ENCODE data around the gene ACTA1.
A peak's percentile ranks its signal among the peaks of the same experiment; 100 is the strongest.
"Not testable (repeated sequence)": the region's sequence is repeated elsewhere in the genome, so short reads cannot be mapped to it uniquely, and the experiment has no call there.

The ACTA1 gene

GRCh38 chr1:229434005-229434640 is at the start of gene ACTA1:
Gene ACTA1, minus strand, starts transcription at chr1:229434094. Its CDS starts 979 bp downstream, at chr1:229433115.
- peak within 1 kb of the TSS; percentile 66 for H3K4me3 ChIP-seq (ENCODE audit: low read depth, low read length)
- no peaks in the 10 kb centered on the region for H3K9me3 ChIP-seq (ENCODE audit: control insufficient read depth, insufficient read depth, low read length)
- peaks cover 24% of the 10 kb centered on the region for H3K27me3 ChIP-seq (ENCODE audit: control insufficient read depth, insufficient read depth, low read length)
- no peaks in the 10 kb centered on the region for H3K36me3 ChIP-seq (ENCODE audit: control insufficient read depth, insufficient read depth, low read length)
- H3K4me1 ChIP-seq (ENCODE audit: control insufficient read depth, insufficient read depth, low read length), result no peaks in the 10 kb centered on the region
- no peak within 1 kb of the TSS for H3K9ac ChIP-seq (ENCODE audit: low read depth, low read length)

GRCh38 chr1:229482511-229482910 is 48.6 kb upstream of the ACTA1 start:
- Histone ChIP-seq H3K9ac (ENCODE audit: low read depth, low read length) (no peak overlapping the region), H3K4me3 (ENCODE audit: low read depth, low read length) (no peak overlapping the region), H3K36me3 (ENCODE audit: control insufficient read depth, insufficient read depth, low read length) (no peaks in the 10 kb centered on the region), H3K9me3 (ENCODE audit: control insufficient read depth, insufficient read depth, low read length) (no peaks in the 10 kb centered on the region), H3K27me3 (ENCODE audit: control insufficient read depth, insufficient read depth, low read length) (no peaks in the 10 kb centered on the region), H3K4me1 (ENCODE audit: control insufficient read depth, insufficient read depth, low read length) (no peaks in the 10 kb centered on the region)

DNA sequence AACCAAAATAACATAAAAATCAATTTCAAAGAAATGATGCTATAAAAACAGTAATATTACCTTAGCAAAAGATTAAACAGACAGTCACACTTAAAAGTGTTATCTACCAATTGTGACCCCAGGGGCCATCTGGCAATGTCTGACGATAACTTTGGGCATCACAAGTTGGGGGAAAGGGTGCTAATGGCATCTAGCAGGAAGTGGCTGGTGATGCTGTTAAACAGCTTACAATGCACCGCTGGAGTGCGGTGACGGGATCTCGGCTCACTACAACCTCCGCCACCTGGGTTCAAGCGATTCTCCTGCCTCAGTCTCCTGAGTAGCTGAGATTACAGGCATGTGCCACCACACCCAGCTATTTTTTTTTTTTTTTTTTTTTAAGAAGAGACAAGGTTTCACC is 46.6 kb upstream of the ACTA1 start:
- Histone ChIP-seq H3K9me3 (ENCODE audit: control insufficient read depth, insufficient read depth, low read length) (no peaks in the 10 kb centered on the region), H3K4me1 (ENCODE audit: control insufficient read depth, insufficient read depth, low read length) (no peaks in the 10 kb centered on the region), H3K36me3 (ENCODE audit: control insufficient read depth, insufficient read depth, low read length) (no peaks in the 10 kb centered on the region), H3K9ac (ENCODE audit: low read depth, low read length) (no peak overlapping the region), H3K4me3 (ENCODE audit: low read depth, low read length) (no peak overlapping the region), H3K27me3 (ENCODE audit: control insufficient read depth, insufficient read depth, low read length) (no peaks in the 10 kb centered on the region)

DNA sequence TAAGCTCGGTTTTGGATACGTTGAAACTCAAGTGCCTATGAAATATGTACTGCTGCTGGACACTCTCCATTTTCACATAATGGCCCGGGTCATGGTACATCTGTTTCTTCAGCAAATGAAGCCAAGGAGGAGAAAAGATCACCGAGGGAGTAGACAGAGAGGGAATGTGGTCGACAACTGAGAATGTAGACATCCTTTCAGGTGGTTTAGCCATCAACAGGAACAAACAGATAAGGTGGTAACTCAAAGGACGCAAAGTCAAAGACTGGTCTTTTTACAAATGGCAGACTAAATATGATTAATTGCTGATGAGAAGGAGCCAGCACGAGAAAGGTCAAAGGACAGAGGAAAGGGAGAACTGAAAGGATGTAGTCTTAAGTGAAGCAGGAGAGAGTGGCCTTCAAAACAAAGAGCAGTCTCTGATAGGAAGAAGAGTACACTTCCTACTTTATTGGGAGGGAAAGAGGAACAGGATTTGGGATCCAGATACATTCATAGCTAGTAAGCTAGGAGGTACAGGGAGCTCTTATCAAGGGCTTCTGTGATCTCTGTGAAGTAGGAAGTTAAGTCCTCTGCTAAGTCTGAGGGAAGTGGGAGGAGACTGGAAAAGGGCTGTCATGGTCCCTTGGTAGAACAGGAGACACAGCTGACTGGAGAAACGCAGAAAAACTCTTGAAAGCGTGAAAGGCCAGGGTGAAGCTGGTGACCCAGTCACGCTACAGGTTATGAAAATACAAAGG is 45.9 kb upstream of the ACTA1 start:
- Histone ChIP-seq H3K36me3 (ENCODE audit: control insufficient read depth, insufficient read depth, low read length) (no peaks in the 10 kb centered on the region), H3K9ac (ENCODE audit: low read depth, low read length) (no peak overlapping the region), H3K4me1 (ENCODE audit: control insufficient read depth, insufficient read depth, low read length) (no peaks in the 10 kb centered on the region), H3K4me3 (ENCODE audit: low read depth, low read length) (no peak overlapping the region), H3K27me3 (ENCODE audit: control insufficient read depth, insufficient read depth, low read length) (no peaks in the 10 kb centered on the region), H3K9me3 (ENCODE audit: control insufficient read depth, insufficient read depth, low read length) (no peaks in the 10 kb centered on the region)

DNA sequence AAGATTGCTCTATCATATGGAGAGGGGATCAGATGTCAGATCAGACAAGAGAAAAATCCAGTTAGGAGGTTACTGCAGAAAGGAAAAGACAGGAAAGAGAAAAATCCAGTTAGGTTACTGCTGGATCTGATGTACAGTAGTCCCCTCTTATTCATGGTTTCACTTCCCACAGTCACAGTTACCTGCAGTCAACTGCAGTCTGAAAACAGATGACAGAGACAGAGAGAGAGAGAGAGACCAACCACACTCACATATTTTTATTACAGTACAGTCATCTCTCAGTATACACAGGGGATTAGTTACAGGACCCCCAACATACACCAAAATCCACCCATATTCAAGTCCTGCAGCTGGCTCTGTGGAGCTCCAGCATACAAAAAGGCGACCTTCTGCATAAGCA is 45.0 kb upstream of the ACTA1 start:
- Histone ChIP-seq H3K4me1 (ENCODE audit: control insufficient read depth, insufficient read depth, low read length) (no peaks in the 10 kb centered on the region), H3K9me3 (ENCODE audit: control insufficient read depth, insufficient read depth, low read length) (no peaks in the 10 kb centered on the region), H3K36me3 (ENCODE audit: control insufficient read depth, insufficient read depth, low read length) (no peaks in the 10 kb centered on the region), H3K9ac (ENCODE audit: low read depth, low read length) (no peak overlapping the region), H3K4me3 (ENCODE audit: low read depth, low read length) (no peak overlapping the region), H3K27me3 (ENCODE audit: control insufficient read depth, insufficient read depth, low read length) (no peaks in the 10 kb centered on the region)

DNA sequence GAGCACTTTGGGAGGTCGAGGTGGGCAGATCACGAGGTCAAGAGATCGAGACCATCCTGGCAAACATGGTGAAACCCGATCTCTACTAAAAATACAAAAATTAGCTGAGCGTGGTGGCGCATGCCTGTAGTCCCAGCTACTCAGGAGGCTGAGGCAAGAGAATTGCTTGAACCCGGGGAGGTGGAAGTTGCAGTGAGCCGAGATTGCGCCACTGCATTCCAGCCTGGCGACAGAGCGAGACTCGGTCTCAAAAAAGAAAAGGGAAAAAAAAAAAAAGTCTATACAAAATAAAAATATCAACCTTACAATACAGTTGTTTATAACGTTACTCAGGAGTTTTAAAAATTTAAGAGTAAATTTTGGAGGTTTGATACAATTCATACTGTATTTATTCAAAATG is 42.0 kb upstream of the ACTA1 start:
- H3K9me3 ChIP-seq (ENCODE audit: control insufficient read depth, insufficient read depth, low read length); H3K36me3 ChIP-seq (ENCODE audit: control insufficient read depth, insufficient read depth, low read length); H3K27me3 ChIP-seq (ENCODE audit: control insufficient read depth, insufficient read depth, low read length): not testable (repeated sequence)

DNA sequence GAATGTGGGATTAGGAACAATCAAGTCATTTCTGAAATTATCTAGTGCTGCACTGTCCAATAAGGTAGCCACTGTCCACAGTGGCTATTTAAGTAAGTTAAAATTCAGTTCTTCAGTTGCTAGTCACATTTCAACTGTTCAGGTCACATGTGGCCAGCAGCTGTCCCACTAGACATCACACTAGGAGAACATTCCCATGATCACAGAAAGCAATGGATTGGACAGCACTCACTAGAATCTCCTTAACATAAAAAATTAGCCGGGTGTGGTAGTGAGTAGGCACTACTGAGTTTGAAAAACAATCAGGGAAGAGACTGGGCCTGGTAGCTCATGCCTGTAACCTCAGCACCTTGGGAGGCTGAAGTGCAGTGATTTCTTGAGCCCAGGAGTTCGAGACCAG is 40.6 kb upstream of the ACTA1 start:
- H3K9me3 ChIP-seq (ENCODE audit: control insufficient read depth, insufficient read depth, low read length), result no peaks in the 10 kb centered on the region
- H3K9ac ChIP-seq (ENCODE audit: low read depth, low read length), result no peak overlapping the region
- no peak overlapping the region for H3K4me3 ChIP-seq (ENCODE audit: low read depth, low read length)
- no peaks in the 10 kb centered on the region for H3K4me1 ChIP-seq (ENCODE audit: control insufficient read depth, insufficient read depth, low read length)
- peaks cover 7% of the 10 kb centered on the region for H3K36me3 ChIP-seq (ENCODE audit: control insufficient read depth, insufficient read depth, low read length)
- H3K27me3 ChIP-seq (ENCODE audit: control insufficient read depth, insufficient read depth, low read length), result no peaks in the 10 kb centered on the region

More for the DNA sequence above, 42.0 kb upstream of the ACTA1 start:
- not testable (repeated sequence) for H3K9ac ChIP-seq (ENCODE audit: low read depth, low read length); H3K4me1 ChIP-seq (ENCODE audit: control insufficient read depth, insufficient read depth, low read length); H3K4me3 ChIP-seq (ENCODE audit: low read depth, low read length)

GRCh38 chr1:229471175-229471574 is 37.3 kb upstream of the ACTA1 start:
- H3K9me3 ChIP-seq (ENCODE audit: control insufficient read depth, insufficient read depth, low read length), result no peaks in the 10 kb centered on the region
- no peak overlapping the region for H3K4me3 ChIP-seq (ENCODE audit: low read depth, low read length)
- no peaks in the 10 kb centered on the region for H3K27me3 ChIP-seq (ENCODE audit: control insufficient read depth, insufficient read depth, low read length)
- no peaks in the 10 kb centered on the region for H3K4me1 ChIP-seq (ENCODE audit: control insufficient read depth, insufficient read depth, low read length)
- peaks cover 8% of the 10 kb centered on the region for H3K36me3 ChIP-seq (ENCODE audit: control insufficient read depth, insufficient read depth, low read length)
- H3K9ac ChIP-seq (ENCODE audit: low read depth, low read length), result no peak overlapping the region

GRCh38 chr1:229470406-229471043 is 36.6 kb upstream of the ACTA1 start:
- Histone ChIP-seq H3K9me3 (ENCODE audit: control insufficient read depth, insufficient read depth, low read length) (no peaks in the 10 kb centered on the region), H3K9ac (ENCODE audit: low read depth, low read length) (no peak overlapping the region), H3K4me1 (ENCODE audit: control insufficient read depth, insufficient read depth, low read length) (no peaks in the 10 kb centered on the region), H3K4me3 (ENCODE audit: low read depth, low read length) (no peak overlapping the region), H3K27me3 (ENCODE audit: control insufficient read depth, insufficient read depth, low read length) (no peaks in the 10 kb centered on the region), H3K36me3 (ENCODE audit: control insufficient read depth, insufficient read depth, low read length) (peaks cover 8% of the 10 kb centered on the region)

DNA sequence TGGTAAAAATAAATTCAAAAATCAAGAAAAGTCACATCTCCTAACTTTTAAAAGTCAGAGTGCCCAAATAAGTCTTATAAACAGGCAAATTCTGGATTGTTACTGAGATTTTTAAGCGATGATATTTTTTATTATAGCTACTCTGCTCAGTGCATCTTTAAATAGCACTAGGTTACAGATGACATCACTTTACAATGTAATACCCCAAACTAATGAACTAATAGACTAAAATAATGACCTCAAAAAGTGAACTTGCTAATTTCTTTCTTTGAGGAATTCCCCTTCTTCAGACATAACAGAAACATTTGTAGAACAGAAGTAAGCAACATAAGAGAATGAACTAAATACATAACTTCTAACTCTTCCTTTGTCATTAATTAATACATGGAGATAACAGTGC is 33.0 kb upstream of the ACTA1 start:
- H3K9ac ChIP-seq (ENCODE audit: low read depth, low read length), result no peak overlapping the region
- no peak overlapping the region for H3K4me3 ChIP-seq (ENCODE audit: low read depth, low read length)
- peaks cover 6% of the 10 kb centered on the region for H3K36me3 ChIP-seq (ENCODE audit: control insufficient read depth, insufficient read depth, low read length)
- no peaks in the 10 kb centered on the region for H3K4me1 ChIP-seq (ENCODE audit: control insufficient read depth, insufficient read depth, low read length)
- no peaks in the 10 kb centered on the region for H3K27me3 ChIP-seq (ENCODE audit: control insufficient read depth, insufficient read depth, low read length)
- no peaks in the 10 kb centered on the region for H3K9me3 ChIP-seq (ENCODE audit: control insufficient read depth, insufficient read depth, low read length)

DNA sequence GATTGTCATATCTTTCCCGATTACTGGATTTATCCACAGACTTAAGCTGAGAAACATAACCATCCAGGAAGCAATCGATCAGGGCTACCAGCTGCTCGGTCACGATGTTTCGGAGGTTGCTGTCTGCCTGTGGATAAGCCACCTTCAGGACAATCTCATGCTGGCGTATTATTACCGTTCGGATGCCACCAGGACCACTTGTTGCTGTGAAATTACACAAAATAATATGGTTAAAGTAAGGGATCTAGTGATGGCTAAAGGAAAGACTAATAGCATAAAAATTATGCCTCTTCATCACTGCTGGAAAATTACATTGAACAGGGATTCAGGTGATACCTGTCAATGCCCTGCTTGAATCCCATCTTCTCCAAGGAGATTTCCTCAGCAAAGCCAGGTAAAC is 30.8 kb upstream of the ACTA1 start:
- Histone ChIP-seq H3K9ac (ENCODE audit: low read depth, low read length) (no peak overlapping the region), H3K27me3 (ENCODE audit: control insufficient read depth, insufficient read depth, low read length) (no peaks in the 10 kb centered on the region), H3K9me3 (ENCODE audit: control insufficient read depth, insufficient read depth, low read length) (no peaks in the 10 kb centered on the region), H3K36me3 (ENCODE audit: control insufficient read depth, insufficient read depth, low read length) (peaks cover 2% of the 10 kb centered on the region), H3K4me1 (ENCODE audit: control insufficient read depth, insufficient read depth, low read length) (no peaks in the 10 kb centered on the region), H3K4me3 (ENCODE audit: low read depth, low read length) (no peak overlapping the region)
